Measurements from ENCODE around the gene TP53RK. TPM values are rescaled to one million over a fixed set of nuclear protein-coding genes. Genes with fewer than 3 reads are reported as not detected.

TP53RK gene
- total and polyA plus RNA-seq, 2 of the 4 experiments (the other 2 are of a cell fraction): 8.7 to 10.6 TPM

GRCh38 chr20:46703435-46703834 lies 14.2 kb upstream of the TP53RK start:
- BruUV-seq (replicated peaks): no TSS peak
- dilution Hi-C loops (cut with HindIII; ENCODE audit: low sequenced_read_pairs, unreplicated experiment) (no loop called here), intact Hi-C loops (cut with micrococcal nuclease) (no loop called here), in situ Hi-C loops (cut with MboI; ENCODE audit: low sequenced_read_pairs) (no loop called here)
- Histone ChIP-seq H3K79me1 (ENCODE audit: low read depth in 1 of 2, low read length in 2 of 2) (no peaks in the 10 kb centered on the region), H2AK9ac (replicated peaks; ENCODE audit: low read depth, low read length, poor library complexity) (no peak overlapping the region), H3K27ac (ENCODE audit: insufficient read depth, low read length) (no peak overlapping the region), H3K4ac (ENCODE audit: low read depth, low read length) (no peak overlapping the region), H4K20me1 (ENCODE audit: insufficient read depth, low read length) (no peaks in the 10 kb centered on the region), H3K9me3 (ENCODE audit: control insufficient read depth, insufficient read depth, low read length) (peaks cover 3% of the 10 kb centered on the region), H3K18ac (ENCODE audit: low read depth, low read length) (no peak overlapping the region), H3K9ac (ENCODE audit: low read depth, low read length) (no peak overlapping the region), H3K4me1 (ENCODE audit: control insufficient read depth, insufficient read depth, low read length) (peaks cover 1% of the 10 kb centered on the region), H3K36me3 (ENCODE audit: control insufficient read depth, insufficient read depth, low read length) (no peaks in the 10 kb centered on the region), H2AK5ac (ENCODE audit: low read depth, low read length) (no peak overlapping the region), H2BK5ac (ENCODE audit: low read depth, low read length, poor library complexity, severe bottlenecking) (no peak overlapping the region), H2AFZ (replicated peaks; ENCODE audit: low read length, poor library complexity) (no peak overlapping the region), H4K8ac (ENCODE audit: low read depth in 2 of 2, low read length in 2 of 2) (no peak overlapping the region), H3K14ac (replicated peaks; ENCODE audit: low read depth, low read length) (no peak overlapping the region), H3K23ac (ENCODE audit: low read depth, low read length) (no peak overlapping the region; the same call in 1 of the 2 replicates), H2BK120ac (ENCODE audit: low read depth, low read length) (no peak overlapping the region), H3K9me1 (ENCODE audit: insufficient read depth, low read length) (peaks cover under 1% of the 10 kb centered on the region), H4K5ac (ENCODE audit: low read depth, low read length) (no peak overlapping the region), H2BK20ac (ENCODE audit: low read depth, low read length) (no peak overlapping the region), H3K4me3 (ENCODE audit: insufficient read depth, low read depth, low read length) (no peak overlapping the region), H3K56ac (ENCODE audit: extremely low read depth, insufficient read depth, low read length) (no peak overlapping the region), H3K27me3 (ENCODE audit: control insufficient read depth, insufficient read depth, low read length) (no peaks in the 10 kb centered on the region), H2BK15ac (ENCODE audit: low read depth, low read length) (no peak overlapping the region), H4K91ac (ENCODE audit: insufficient read depth, low read depth, low read length) (no peak overlapping the region), H3K4me2 (ENCODE audit: low read depth, low read length) (no peak overlapping the region)
- 83% methylated on average over 1 of the region's 3 CpGs; no CpG with 5 or more reads in 1 of the 2 experiments for WGBS, 2 experiments (ENCODE audit: extremely low coverage in 2 of 2, insufficient read length in 1 of 2)
- DNase-seq: no peak
- no peak for ATAC-seq (ENCODE audit: low read depth)
- ChIA-PET CTCF (no interaction called here), POLR2A (ENCODE audit: unreplicated experiment) (interaction anchor here (1.0 kb wide), 1 partner anchor 9 kb away, joined by 3 read pairs; no protein-coding TSS in a partner anchor)
- TF ChIP-seq CEBPB (IDR thresholded peaks at IDR 0.05; ENCODE audit: low read depth, low read length): no peak
- no peak for TF ChIP-seq POLR2A (IDR thresholded peaks at IDR 0.05; ENCODE audit: low read depth, low read length)
- no peak for TF ChIP-seq NFE2L2 (IDR thresholded peaks at IDR 0.05; ENCODE audit: low read depth, low read length)
- TF ChIP-seq RAD21 (IDR thresholded peaks at IDR 0.05; ENCODE audit: low read length): no peak
- TF ChIP-seq RCOR1 (IDR thresholded peaks at IDR 0.05; ENCODE audit: insufficient replicate concordance, low read length): no peak
- no peak for TF ChIP-seq RFX5 (IDR thresholded peaks at IDR 0.05; ENCODE audit: low read depth, low read length)
- TF ChIP-seq USF2 (IDR thresholded peaks at IDR 0.05; ENCODE audit: low read depth, low read length): no peak
- no peak for TF ChIP-seq SMC3 (IDR thresholded peaks at IDR 0.05; ENCODE audit: low read depth, low read length)
- no peak for TF ChIP-seq FOS (IDR thresholded peaks at IDR 0.05; ENCODE audit: low read depth, low read length)
- TF ChIP-seq ELK1 (IDR thresholded peaks at IDR 0.05; ENCODE audit: borderline replicate concordance, low read depth, low read length): no peak
- no peak for TF ChIP-seq MAZ (IDR thresholded peaks at IDR 0.05; ENCODE audit: borderline replicate concordance, low read depth, low read length)
- no peak for TF ChIP-seq CTCF (conservative IDR thresholded peaks at IDR 0.05; ENCODE audit: low read depth, low read length)
- TF ChIP-seq MXI1 (IDR thresholded peaks at IDR 0.05; ENCODE audit: borderline replicate concordance, low read depth, low read length): no peak
- no peak for TF ChIP-seq CHD1 (IDR thresholded peaks at IDR 0.05; ENCODE audit: low read depth, low read length)
- TF ChIP-seq MAFK (IDR thresholded peaks at IDR 0.05; ENCODE audit: low read depth, low read length): no peak
- no peak for TF ChIP-seq BHLHE40 (IDR thresholded peaks at IDR 0.05; ENCODE audit: low read depth, low read length)

Data from IMR-90 (cell line).